Measurements from ENCODE around the gene PKP2. TPM values are rescaled to one million over a fixed set of nuclear protein-coding genes. Genes with fewer than 3 reads are reported as not detected.

PKP2 gene
- total and polyA plus RNA-seq, 2 donors from 2014 or later, result 4.3 to 7.6 TPM

GRCh38 chr12:32902287-32902997 lies 5.9 kb upstream of the PKP2 start:
- no peak overlapping the region for H3K27ac ChIP-seq (ENCODE audit: low read depth in 2 of 2, low read length in 2 of 2)
- no peaks in the 10 kb centered on the region for H3K27me3 ChIP-seq (ENCODE audit: control insufficient read depth, insufficient read depth, low read length)
- no peak for TF ChIP-seq CTCF (IDR thresholded peaks at IDR 0.05; ENCODE audit: borderline replicate concordance, extremely low read depth, insufficient read depth)
- FAIRE-seq (no peak), DNase-seq (no peak)
- no peak overlapping the region for H3K4me3 ChIP-seq (ENCODE audit: low read length in 3 of 3)
- H3K36me3 ChIP-seq (ENCODE audit: control insufficient read depth in 2 of 3, insufficient read depth in 3 of 3, low read length in 3 of 3), result no peaks in the 10 kb centered on the region
- H3K9me3 ChIP-seq (ENCODE audit: control insufficient read depth in 2 of 3, insufficient read depth in 1 of 3, low read length in 3 of 3), result no peaks in the 10 kb centered on the region
- H3K4me1 ChIP-seq (ENCODE audit: control insufficient read depth in 2 of 3, insufficient read depth in 2 of 3, low read depth in 1 of 3, low read length in 3 of 3), result peaks cover 0 to 1% (median 0%) of the 10 kb centered on the region in 3 donors
- H3K9ac ChIP-seq (ENCODE audit: low read length in 3 of 3), result no peak overlapping the region
- intact Hi-C loops (cut with DNase I), result no loop called here

GRCh38 chr12:32901553-32901952 lies 5.0 kb upstream of the PKP2 start:
- H3K27me3 ChIP-seq (ENCODE audit: control insufficient read depth, insufficient read depth, low read length), result no peaks in the 10 kb centered on the region
- H3K4me3 ChIP-seq (ENCODE audit: low read length in 3 of 3), result no peak overlapping the region
- H3K27ac ChIP-seq (ENCODE audit: low read depth in 2 of 2, low read length in 2 of 2), result no peak overlapping the region
- no peak overlapping the region for H3K9ac ChIP-seq (ENCODE audit: low read length in 3 of 3)
- no peaks in the 10 kb centered on the region for H3K9me3 ChIP-seq (ENCODE audit: control insufficient read depth in 2 of 3, insufficient read depth in 1 of 3, low read length in 3 of 3)
- H3K4me1 ChIP-seq (ENCODE audit: control insufficient read depth in 2 of 3, insufficient read depth in 2 of 3, low read depth in 1 of 3, low read length in 3 of 3), result peaks cover 0 to 4% (median 0%) of the 10 kb centered on the region in 3 donors
- intact Hi-C loops (cut with DNase I), result no loop called here
- no peak for TF ChIP-seq CTCF (IDR thresholded peaks at IDR 0.05; ENCODE audit: borderline replicate concordance, extremely low read depth, insufficient read depth)
- DNase-seq (no peak), FAIRE-seq (no peak)
- no peaks in the 10 kb centered on the region for H3K36me3 ChIP-seq (ENCODE audit: control insufficient read depth in 2 of 3, insufficient read depth in 3 of 3, low read length in 3 of 3)

GRCh38 chr12:32897687-32898573 lies 1.4 kb upstream of the PKP2 start:
- no peaks in the 10 kb centered on the region for H3K27me3 ChIP-seq (ENCODE audit: control insufficient read depth, insufficient read depth, low read length)
- H3K27ac ChIP-seq (ENCODE audit: low read depth in 2 of 2, low read length in 2 of 2), result no peak overlapping the region
- intact Hi-C loops (cut with DNase I), result no loop called here
- DNase-seq (no peak), FAIRE-seq (no peak)
- peaks cover 0 to 4% (median under 1%) of the 10 kb centered on the region in 3 donors for H3K4me1 ChIP-seq (ENCODE audit: control insufficient read depth in 2 of 3, insufficient read depth in 2 of 3, low read depth in 1 of 3, low read length in 3 of 3)
- H3K4me3 ChIP-seq (ENCODE audit: low read length in 3 of 3), result no peak overlapping the region
- H3K36me3 ChIP-seq (ENCODE audit: control insufficient read depth in 2 of 3, insufficient read depth in 3 of 3, low read length in 3 of 3), result no peaks in the 10 kb centered on the region
- TF ChIP-seq CTCF (IDR thresholded peaks at IDR 0.05; ENCODE audit: borderline replicate concordance, extremely low read depth, insufficient read depth), result no peak
- peak overlapping the region in 1 of 3 donors; percentile 62 for H3K9ac ChIP-seq (ENCODE audit: low read length in 3 of 3)
- no peaks in the 10 kb centered on the region for H3K9me3 ChIP-seq (ENCODE audit: control insufficient read depth in 2 of 3, insufficient read depth in 1 of 3, low read length in 3 of 3)
